Ascending aorta (tissue), 2 donors: Measurements from ENCODE around the gene SLC49A3. TPM values are rescaled to one million over a fixed set of nuclear protein-coding genes. Genes with fewer than 3 reads are reported as not detected.
A peak's percentile ranks its signal among the peaks of the same experiment; 100 is the strongest.

Experiments used
- DNase-seq, 2 donors: peaks; one replicate each; pipeline ENCODE4 v3.0.0-alpha.2; 2019; ENCODE audit warnings: low spot score in 2 of 2
- H3K27ac ChIP-seq, 2 donors: fragments of 200-600 bp; sonication (generic); one replicate each; pipeline ENCODE4 v1.5.1; 2016 to 2017; ENCODE audit warnings: mild to moderate bottlenecking in 1 of 2
- H3K27me3 ChIP-seq: fragments of 200-600 bp; sonication (generic); one replicate; pipeline ENCODE4 v1.5.1; 2017
- H3K36me3 ChIP-seq, 2 donors: fragments of 200-600 bp; sonication (generic); one replicate each; pipeline ENCODE4 v1.5.1; 2016
- H3K4me1 ChIP-seq, 2 donors: fragments of 200-600 bp; sonication (generic); one replicate each; pipeline ENCODE4 v1.5.1; 2016 to 2017; ENCODE audit warnings: mild to moderate bottlenecking in 1 of 2
- H3K4me3 ChIP-seq, 2 donors: fragments of 200-600 bp; sonication (generic); one replicate each; pipeline ENCODE4 v1.5.1; 2016 to 2017; ENCODE audit warnings: mild to moderate bottlenecking in 1 of 2
- H3K9me3 ChIP-seq, 2 donors: fragments of 200-600 bp; sonication (generic); one replicate each; pipeline ENCODE4 v1.5.1; 2016
- CTCF ChIP-seq, 3 experiments: fragments of 200-600 bp in 2 of 3; fragments of 450-650 bp in 1 of 3; sonication (generic) in 2 of 3; IDR thresholded peaks; one replicate each; pipeline ENCODE4 v1.5.1; 2016 to 2019; ENCODE audit warnings: antibody characterized with exemption in 3 of 3, mild to moderate bottlenecking in 1 of 3, moderate library complexity in 1 of 3
- intact Hi-C: fragments of 100-400 bp; cut with DNase I; formaldehyde crosslinking; loops from one replicate; pipeline ENCODE4 v1.15.1; 2023
- total RNA-seq: library from RNA; depleted of rRNA; stranded (reverse); fragments of >200 nt; gene quantifications from one replicate; pipeline ENCODE4 v1.1.0, GENCODE V29; 2016

The SLC49A3 gene
- total RNA-seq, 1 donor from 2014 or later = 17.7 TPM

- intact Hi-C loops = no loop called here
- no peak for TF ChIP-seq CTCF (IDR thresholded peaks at IDR 0.05)
- Histone ChIP-seq H3K27ac (no peak overlapping the region), H3K4me1 (peaks cover 0 to 4% of the 10 kb centered on the region in 2 donors), H3K4me3 (no peak overlapping the region), H3K27me3 (no peaks in the 10 kb centered on the region), H3K9me3 (no peaks in the 10 kb centered on the region), H3K36me3 (no peaks in the 10 kb centered on the region)
- no peak for DNase-seq
Measured at GRCh38 chr4:692771-693554, 4.0 kb upstream of the SLC49A3 start.

- no peak for TF ChIP-seq CTCF (IDR thresholded peaks at IDR 0.05)
- Histone ChIP-seq H3K36me3 (no peaks in the 10 kb centered on the region), H3K4me1 (peaks cover 0 to 4% of the 10 kb centered on the region in 2 donors), H3K4me3 (peak overlapping the region; percentile 47 to 64), H3K9me3 (no peaks in the 10 kb centered on the region), H3K27me3 (no peaks in the 10 kb centered on the region), H3K27ac (peak overlapping the region in 1 of 2 donors; percentile 56)
- intact Hi-C loops = no loop called here
- no peak for DNase-seq
Measured at GRCh38 chr4:689723-690122, 772 bp upstream of the SLC49A3 start.

- Histone ChIP-seq H3K4me3 (peak overlapping the region; percentile 47 to 64), H3K27ac (peak overlapping the region; percentile 51 to 56), H3K4me1 (peaks cover 0 to 4% of the 10 kb centered on the region in 2 donors), H3K27me3 (no peaks in the 10 kb centered on the region), H3K9me3 (no peaks in the 10 kb centered on the region), H3K36me3 (no peaks in the 10 kb centered on the region)
- no peak for TF ChIP-seq CTCF (IDR thresholded peaks at IDR 0.05)
- no peak for DNase-seq
- intact Hi-C loops = no loop called here
Measured at GRCh38 chr4:687971-688853, 739 bp downstream of the SLC49A3 start.

GRCh38 chr4:687048-687970 lies 1.6 kb downstream of the SLC49A3 start:
- intact Hi-C loops = no loop called here
- Histone ChIP-seq H3K9me3 (no peaks in the 10 kb centered on the region), H3K4me1 (peaks cover 0 to 4% of the 10 kb centered on the region in 2 donors), H3K27ac (peak overlapping the region; percentile 51 to 56), H3K27me3 (no peaks in the 10 kb centered on the region), H3K4me3 (peak overlapping the region in 1 of 2 donors; percentile 11), H3K36me3 (no peaks in the 10 kb centered on the region)
- peak; percentile 76 to 91 for DNase-seq
- no peak for TF ChIP-seq CTCF (IDR thresholded peaks at IDR 0.05)

GRCh38 chr4:686413-687040 lies 2.4 kb downstream of the SLC49A3 start:
- H3K36me3 ChIP-seq = no peaks in the 10 kb centered on the region
- intact Hi-C loops = no loop called here
- TF ChIP-seq CTCF (IDR thresholded peaks at IDR 0.05) = no peak
- peaks cover 0 to 4% of the 10 kb centered on the region in 2 donors for H3K4me1 ChIP-seq
- no peak for DNase-seq
- no peaks in the 10 kb centered on the region for H3K27me3 ChIP-seq
- H3K4me3 ChIP-seq = no peak overlapping the region
- H3K27ac ChIP-seq = no peak overlapping the region
- no peaks in the 10 kb centered on the region for H3K9me3 ChIP-seq
